Activated CD4-positive, alpha-beta T cell treated with anti-CD3 and anti-CD28 coated beads, Interleukin-2, amount 10 ng/mL, durations not matched to agents 7 days and 5 days (primary cell): ENCODE results near the gene CDH18. TPM values are rescaled to one million over a fixed set of nuclear protein-coding genes. Genes with fewer than 3 reads are reported as not detected.
"Not testable (repeated sequence)": the region's sequence is repeated elsewhere in the genome, so short reads cannot be mapped to it uniquely, and the experiment has no call there.

ENCODE experiments used
- CTCF ChIA-PET: fragments of 350-600 bp; sonication (Branson Sonifier 250); formaldehyde crosslinking; loops from one replicate; lab custom pipeline; 2021; ENCODE audit warnings: antibody characterized with exemption; lab: Charles Lee
- POLR2A ChIA-PET: fragments of 350-600 bp; sonication (Branson Sonifier 250); formaldehyde crosslinking; loops from one replicate; lab custom pipeline; 2021; ENCODE audit warnings: antibody characterized with exemption; lab: Charles Lee
- DNase-seq: peaks from one replicate; pipeline ENCODE4 v3.0.0-alpha.2; 2020
- H3K27ac Mint-ChIP-seq: one replicate; pipeline ENCODE4 v1.8.0; 2021; ENCODE audit warnings: mild to moderate bottlenecking, moderate library complexity, mixed read lengths
- H3K27me3 Mint-ChIP-seq: one replicate; pipeline ENCODE4 v1.8.0; 2021; ENCODE audit warnings: mixed read lengths
- H3K36me3 Mint-ChIP-seq: one replicate; pipeline ENCODE4 v1.8.0; 2021; ENCODE audit warnings: low read depth, mixed read lengths
- H3K4me1 Mint-ChIP-seq: one replicate; pipeline ENCODE4 v1.8.0; 2021; ENCODE audit warnings: mixed read lengths
- H3K4me3 Mint-ChIP-seq: one replicate; pipeline ENCODE4 v1.8.0; 2021; ENCODE audit warnings: mild to moderate bottlenecking, moderate library complexity, mixed read lengths
- H3K9me3 Mint-ChIP-seq: one replicate; pipeline ENCODE4 v1.8.0; 2021; ENCODE audit warnings: mixed read lengths
- total RNA-seq, 2 experiments: library from RNA; stranded (reverse); gene quantifications; one replicate each; pipeline ENCODE4 v1.2.3, GENCODE V29; 2021

The CDH18 gene
- total RNA-seq, 2 experiments from 2014 or later: not detected

GRCh38 chr5:19802686-19803085 lies 185.3 kb downstream of the CDH18 start:
- H3K9me3 Mint-ChIP-seq: peaks cover 2% of the 10 kb centered on the region
- ChIA-PET POLR2A (no interaction called here), CTCF (no interaction called here)
- H3K27me3 Mint-ChIP-seq: no peaks in the 10 kb centered on the region
- H3K4me3 Mint-ChIP-seq: no peak overlapping the region
- DNase-seq: no peak
- no peaks in the 10 kb centered on the region for H3K36me3 Mint-ChIP-seq
- no peaks in the 10 kb centered on the region for H3K4me1 Mint-ChIP-seq
- H3K27ac Mint-ChIP-seq: no peak overlapping the region

DNA sequence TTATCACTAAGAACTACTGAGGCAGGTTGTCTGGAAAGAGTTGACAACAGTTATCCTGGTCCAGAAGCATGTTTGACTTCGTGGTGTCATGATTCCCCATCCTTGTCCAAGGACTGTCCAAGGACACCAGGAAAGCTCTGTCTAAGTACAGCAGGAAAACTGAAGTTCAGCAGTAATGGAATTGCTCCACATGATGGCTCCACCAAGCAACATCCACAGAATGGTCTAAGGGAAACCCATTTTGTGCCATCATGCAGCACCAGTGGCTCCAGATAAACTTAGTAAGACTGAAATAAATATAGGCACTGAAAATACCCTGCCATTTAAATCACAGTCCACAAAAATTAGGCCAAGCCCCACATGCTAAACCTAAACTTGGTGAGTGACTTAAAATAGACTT lies 192.8 kb downstream of the CDH18 start:
- ChIA-PET POLR2A (no interaction called here), CTCF (no interaction called here)
- H3K27me3 Mint-ChIP-seq: no peaks in the 10 kb centered on the region

GRCh38 chr5:19790829-19791466 lies 197.1 kb downstream of the CDH18 start:
- ChIA-PET CTCF (no interaction called here), POLR2A (no interaction called here)
- H3K27me3 Mint-ChIP-seq: no peaks in the 10 kb centered on the region
- no peak for DNase-seq
- no peak overlapping the region for H3K4me3 Mint-ChIP-seq
- H3K27ac Mint-ChIP-seq: no peak overlapping the region
- H3K4me1 Mint-ChIP-seq: no peaks in the 10 kb centered on the region
- H3K36me3 Mint-ChIP-seq: no peaks in the 10 kb centered on the region
- H3K9me3 Mint-ChIP-seq: no peaks in the 10 kb centered on the region

More for the DNA sequence above, 192.8 kb downstream of the CDH18 start:
- Mint-ChIP-seq H3K9me3 (no peaks in the 10 kb centered on the region), H3K4me1 (no peaks in the 10 kb centered on the region), H3K27ac (no peak overlapping the region), H3K4me3 (no peak overlapping the region), H3K36me3 (no peaks in the 10 kb centered on the region)
- DNase-seq: no peak

DNA sequence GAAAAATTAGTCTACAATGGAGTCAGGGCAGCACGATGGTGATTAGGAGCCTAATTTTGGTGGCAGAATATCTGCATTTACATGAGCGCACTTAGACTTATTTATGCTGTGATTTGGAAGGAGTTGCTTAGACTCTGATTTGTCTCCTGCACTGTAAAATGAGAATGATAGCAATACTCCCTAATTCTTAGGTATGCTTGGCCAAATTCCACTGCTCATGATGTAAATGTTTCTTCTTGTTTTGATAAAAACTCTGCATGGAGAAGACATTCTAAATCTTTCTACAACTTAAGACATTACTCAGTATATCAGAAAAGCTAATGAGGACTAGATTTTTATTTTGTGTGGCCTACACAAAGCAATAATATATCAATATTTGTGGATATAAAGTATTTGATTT lies 205.4 kb downstream of the CDH18 start:
- Mint-ChIP-seq H3K27me3 (no peaks in the 10 kb centered on the region), H3K4me3 (no peak overlapping the region), H3K4me1 (no peaks in the 10 kb centered on the region), H3K9me3 (peaks cover 7% of the 10 kb centered on the region), H3K27ac (no peak overlapping the region), H3K36me3 (no peaks in the 10 kb centered on the region)
- POLR2A ChIA-PET: no interaction called here
- no peak for DNase-seq
- CTCF ChIA-PET: no interaction called here

- Mint-ChIP-seq H3K4me1 (no peaks in the 10 kb centered on the region), H3K9me3 (peaks cover 12% of the 10 kb centered on the region), H3K27me3 (no peaks in the 10 kb centered on the region), H3K27ac (no peak overlapping the region), H3K36me3 (no peaks in the 10 kb centered on the region), H3K4me3 (no peak overlapping the region)
- CTCF ChIA-PET: no interaction called here
- no peak for DNase-seq
- POLR2A ChIA-PET: no interaction called here
Measured at GRCh38 chr5:19777363-19777762, 210.6 kb downstream of the CDH18 start.

- H3K9me3 Mint-ChIP-seq: peaks cover 12% of the 10 kb centered on the region
- POLR2A ChIA-PET, H3K27me3 Mint-ChIP-seq, H3K4me1 Mint-ChIP-seq, H3K36me3 Mint-ChIP-seq, CTCF ChIA-PET, H3K4me3 Mint-ChIP-seq, H3K27ac Mint-ChIP-seq, DNase-seq: not testable (repeated sequence)
Measured at GRCh38 chr5:19776886-19777285, 211.1 kb downstream of the CDH18 start.

DNA sequence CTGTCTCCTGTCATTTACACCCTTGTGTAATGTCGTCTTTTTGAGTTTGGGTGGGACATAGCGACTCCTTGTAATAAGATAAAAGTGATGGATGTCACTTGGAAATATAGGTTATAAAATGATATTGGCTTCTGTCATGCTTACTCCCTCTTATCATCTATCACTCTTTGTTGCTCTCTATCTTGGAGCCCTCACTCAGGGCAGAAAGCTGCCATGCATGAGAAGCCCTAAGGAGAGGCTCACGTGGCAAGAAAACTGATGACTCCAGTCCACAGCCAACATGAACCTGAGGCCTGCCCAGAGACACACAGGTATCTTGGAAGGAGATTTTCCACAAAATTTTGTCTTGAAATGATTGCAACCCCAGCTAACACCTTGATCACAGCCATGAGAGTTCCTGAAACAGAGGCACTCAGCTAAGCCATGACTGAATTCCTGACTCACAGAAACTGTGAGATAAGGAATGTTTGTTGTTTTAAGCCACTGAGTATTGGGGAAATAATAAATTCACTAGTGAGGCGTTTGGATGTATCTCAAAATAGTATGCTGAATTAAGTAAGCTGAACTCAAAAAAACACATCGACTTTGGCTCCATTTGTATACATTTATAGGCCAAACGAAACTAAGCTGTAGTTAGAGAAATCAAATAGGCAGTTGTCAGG lies 216.7 kb downstream of the CDH18 start:
- peaks cover 9% of the 10 kb centered on the region for H3K9me3 Mint-ChIP-seq
- no peak overlapping the region for H3K27ac Mint-ChIP-seq
- H3K27me3 Mint-ChIP-seq: no peaks in the 10 kb centered on the region
- no peak overlapping the region for H3K4me3 Mint-ChIP-seq
- H3K4me1 Mint-ChIP-seq: no peaks in the 10 kb centered on the region
- no peak for DNase-seq
- no peaks in the 10 kb centered on the region for H3K36me3 Mint-ChIP-seq
- ChIA-PET CTCF (no interaction called here), POLR2A (no interaction called here)

DNA sequence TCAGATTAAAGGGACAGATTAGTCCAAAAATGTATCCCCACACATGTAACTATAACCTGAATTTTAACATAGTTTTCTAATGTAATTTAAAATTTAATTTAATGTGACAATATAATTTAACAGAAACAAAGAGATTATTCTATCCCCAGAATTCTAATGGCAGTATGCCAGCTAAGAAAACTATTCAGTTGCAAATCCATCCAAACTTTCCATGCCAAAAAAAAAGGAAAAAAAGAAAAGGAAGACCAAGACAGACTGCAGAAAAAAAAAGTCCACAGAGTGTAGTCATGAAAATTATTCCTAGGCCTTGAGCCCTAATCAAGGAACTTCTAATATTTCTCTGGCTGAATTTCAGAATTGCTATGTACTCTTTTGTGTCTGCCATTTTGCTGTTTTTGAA lies 217.6 kb downstream of the CDH18 start:
- H3K27me3 Mint-ChIP-seq: no peaks in the 10 kb centered on the region
- peaks cover 8% of the 10 kb centered on the region for H3K9me3 Mint-ChIP-seq
- DNase-seq: no peak
- H3K36me3 Mint-ChIP-seq: no peaks in the 10 kb centered on the region
- no peaks in the 10 kb centered on the region for H3K4me1 Mint-ChIP-seq
- CTCF ChIA-PET: no interaction called here
- POLR2A ChIA-PET: no interaction called here
- no peak overlapping the region for H3K4me3 Mint-ChIP-seq
- H3K27ac Mint-ChIP-seq: no peak overlapping the region

DNA sequence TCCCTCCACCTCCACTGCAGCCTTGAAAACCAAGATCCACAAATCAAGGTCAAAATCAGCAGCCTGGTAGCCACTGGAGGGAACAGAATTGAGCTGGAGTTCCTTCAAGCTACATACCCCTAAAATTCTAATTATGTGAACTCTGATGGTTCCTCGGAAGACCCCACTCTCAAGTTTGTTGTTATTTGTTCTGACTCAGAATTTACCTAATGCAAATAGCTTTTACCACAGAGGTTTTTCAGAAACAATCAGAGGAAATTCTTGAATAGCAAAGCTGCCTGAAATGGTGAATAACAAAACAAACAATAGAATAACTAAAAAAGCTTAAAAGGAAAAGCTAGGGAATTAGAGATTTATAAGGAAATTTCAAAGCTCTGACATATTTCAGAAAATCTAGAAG lies 220.0 kb downstream of the CDH18 start:
- DNase-seq: no peak
- H3K4me1 Mint-ChIP-seq: no peaks in the 10 kb centered on the region
- peaks cover 14% of the 10 kb centered on the region for H3K9me3 Mint-ChIP-seq
- no peak overlapping the region for H3K27ac Mint-ChIP-seq
- H3K36me3 Mint-ChIP-seq: no peaks in the 10 kb centered on the region
- H3K4me3 Mint-ChIP-seq: no peak overlapping the region
- no peaks in the 10 kb centered on the region for H3K27me3 Mint-ChIP-seq
- POLR2A ChIA-PET: no interaction called here
- CTCF ChIA-PET: no interaction called here

DNA sequence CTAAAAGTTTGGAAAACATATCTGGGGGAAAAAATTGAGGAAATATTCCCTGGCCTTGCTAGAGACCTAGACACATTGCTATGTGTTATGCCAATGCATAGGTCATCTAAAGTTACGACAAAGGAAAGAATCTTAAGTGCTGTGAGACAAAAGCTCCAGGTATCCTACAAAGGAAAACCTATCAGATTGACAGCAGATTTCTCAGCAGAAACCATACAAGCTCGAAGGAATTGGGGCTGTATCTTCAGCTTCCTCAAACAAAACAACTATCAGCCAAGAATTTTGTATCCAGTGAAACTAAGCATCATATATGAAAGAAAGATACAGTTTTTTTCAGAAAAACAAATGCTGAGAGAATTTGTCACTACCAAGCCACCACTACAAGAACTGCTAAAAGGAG lies 234.4 kb downstream of the CDH18 start:
- H3K27ac Mint-ChIP-seq: no peak overlapping the region
- H3K4me1 Mint-ChIP-seq: no peaks in the 10 kb centered on the region
- H3K36me3 Mint-ChIP-seq: no peaks in the 10 kb centered on the region
- ChIA-PET POLR2A (no interaction called here), CTCF (no interaction called here)
- H3K9me3 Mint-ChIP-seq: peaks cover 14% of the 10 kb centered on the region
- no peaks in the 10 kb centered on the region for H3K27me3 Mint-ChIP-seq
- no peak overlapping the region for H3K4me3 Mint-ChIP-seq
- no peak for DNase-seq

GRCh38 chr5:19751326-19751725 lies 236.7 kb downstream of the CDH18 start:
- ChIA-PET CTCF (no interaction called here), POLR2A (no interaction called here)
- DNase-seq: no peak
- H3K36me3 Mint-ChIP-seq: no peaks in the 10 kb centered on the region
- no peak overlapping the region for H3K4me3 Mint-ChIP-seq
- H3K27me3 Mint-ChIP-seq: no peaks in the 10 kb centered on the region
- no peaks in the 10 kb centered on the region for H3K4me1 Mint-ChIP-seq
- H3K9me3 Mint-ChIP-seq: peaks cover 8% of the 10 kb centered on the region
- H3K27ac Mint-ChIP-seq: no peak overlapping the region

- Mint-ChIP-seq H3K4me1 (no peaks in the 10 kb centered on the region), H3K4me3 (no peak overlapping the region), H3K36me3 (no peaks in the 10 kb centered on the region), H3K9me3 (no peaks in the 10 kb centered on the region), H3K27me3 (no peaks in the 10 kb centered on the region), H3K27ac (no peak overlapping the region)
- CTCF ChIA-PET: no interaction called here
- POLR2A ChIA-PET: no interaction called here
- DNase-seq: no peak
Measured at GRCh38 chr5:19745247-19745646, 242.8 kb downstream of the CDH18 start.

GRCh38 chr5:19739671-19740070 lies 248.3 kb downstream of the CDH18 start:
- H3K4me3 Mint-ChIP-seq: no peak overlapping the region

DNA sequence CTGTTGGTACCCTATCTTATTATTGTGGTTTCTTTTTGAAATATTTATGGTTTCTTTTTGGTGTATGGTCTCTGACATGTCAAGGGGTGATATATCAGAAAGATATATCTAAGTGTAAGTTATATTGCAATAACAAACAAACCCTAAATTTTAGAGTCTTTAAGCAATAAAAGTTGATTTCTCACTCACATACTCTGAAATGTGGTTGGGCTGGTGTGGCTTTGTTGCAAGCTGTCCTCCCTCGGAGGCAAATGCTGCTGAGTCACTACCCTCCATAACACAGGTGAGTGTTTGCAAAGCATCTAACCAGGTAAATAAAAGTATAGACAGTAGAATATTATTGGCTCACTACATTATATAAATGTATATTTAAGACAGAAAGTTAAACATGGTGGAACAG lies 253.2 kb downstream of the CDH18 start:
- Mint-ChIP-seq H3K9me3 (peaks cover 8% of the 10 kb centered on the region), H3K27me3 (no peaks in the 10 kb centered on the region), H3K36me3 (no peaks in the 10 kb centered on the region), H3K4me3 (no peak overlapping the region), H3K27ac (no peak overlapping the region), H3K4me1 (no peaks in the 10 kb centered on the region)
- ChIA-PET POLR2A (no interaction called here), CTCF (no interaction called here)
- no peak for DNase-seq

More at GRCh38 chr5:19739671-19740070, 248.3 kb downstream of the CDH18 start:
- no peak for DNase-seq
- no peak overlapping the region for H3K27ac Mint-ChIP-seq
- no peaks in the 10 kb centered on the region for H3K36me3 Mint-ChIP-seq
- POLR2A ChIA-PET: no interaction called here
- H3K27me3 Mint-ChIP-seq: no peaks in the 10 kb centered on the region
- no peaks in the 10 kb centered on the region for H3K4me1 Mint-ChIP-seq
- CTCF ChIA-PET: no interaction called here
- H3K9me3 Mint-ChIP-seq: peaks cover 2% of the 10 kb centered on the region
